OCI-LY7 (cell line): ENCODE results near the gene KRTAP5-6. TPM values are rescaled to one million over a fixed set of nuclear protein-coding genes. Genes with fewer than 3 reads are reported as not detected.

Experiments
- BruUV-seq: library from RNA; stranded (reverse); fragments of 400-500 nt; replicated peaks from 2 replicates; lab custom pipeline; 2021; lab: Mats Ljungman, UMichigan
- CTCF ChIA-PET: fragments of 300-600 bp; sonication (Branson Sonifier 250); formaldehyde crosslinking; loops from one replicate; lab custom pipeline; 2022; ENCODE audit warnings: antibody characterized with exemption; ENCODE audit not compliant: unreplicated experiment; lab: Charles Lee
- POLR2A ChIA-PET: fragments of 300-600 bp; sonication (Branson Sonifier 250); formaldehyde crosslinking; loops from one replicate; lab custom pipeline; 2022; ENCODE audit warnings: antibody characterized with exemption; lab: Charles Lee
- DNase-seq: peaks from one replicate; pipeline ENCODE4 v3.0.0-alpha.2; 2015; ENCODE audit warnings: low spot score
- H2AFZ ChIP-seq: fragments of 200-600 bp; sonication (generic), shearing (Covaris generic); 2 replicates; pipeline ENCODE4 v1.6.1; 2014; ENCODE audit warnings: mild to moderate bottlenecking, antibody characterized with exemption, low read length, moderate library complexity
- H3K27ac ChIP-seq: fragments of 200-600 bp; sonication (generic); 2 replicates; pipeline ENCODE4 v1.5.1; 2014; ENCODE audit warnings: mixed run types, low read depth, mild to moderate bottlenecking, moderate library complexity, low read length, inconsistent platforms; ENCODE audit not compliant: poor library complexity, severe bottlenecking
- H3K36me3 ChIP-seq: fragments of 200-600 bp; sonication (generic); 2 replicates; pipeline ENCODE4 v1.6.1; 2014; ENCODE audit warnings: mild to moderate bottlenecking, antibody characterized with exemption, low read length, moderate library complexity, mixed read lengths; ENCODE audit not compliant: insufficient read depth
- H3K4me1 ChIP-seq: fragments of 200-600 bp; sonication (generic); 2 replicates; pipeline ENCODE4 v1.5.1; 2014; ENCODE audit warnings: mild to moderate bottlenecking, low read length; ENCODE audit not compliant: insufficient read depth, poor library complexity, severe bottlenecking
- H3K4me2 ChIP-seq: fragments of 200-600 bp; sonication (generic); 2 replicates; pipeline ENCODE4 v1.6.1; 2014; ENCODE audit warnings: mild to moderate bottlenecking, low read length
- H3K4me3 ChIP-seq: fragments of 200-600 bp; sonication (generic); 2 replicates; pipeline ENCODE4 v1.5.1; 2014; ENCODE audit warnings: mild to moderate bottlenecking, low read depth, low read length; ENCODE audit not compliant: poor library complexity, severe bottlenecking
- H3K79me2 ChIP-seq: fragments of 200-600 bp; sonication (generic); 2 replicates; pipeline ENCODE4 v1.6.1; 2016; ENCODE audit warnings: low read depth, mild to moderate bottlenecking, low read length, moderate library complexity, mixed read lengths; ENCODE audit not compliant: insufficient read depth
- H3K9me2 ChIP-seq: fragments of 200-600 bp; sonication (generic); 2 replicates; pipeline ENCODE4 v1.6.1; 2016; ENCODE audit warnings: mild to moderate bottlenecking, low read length, mixed read lengths; ENCODE audit not compliant: insufficient read depth
- H3K9me3 ChIP-seq: fragments of 200-600 bp; sonication (generic); 2 replicates; pipeline ENCODE4 v1.6.1; 2014; ENCODE audit warnings: mild to moderate bottlenecking, mixed run types, low read length, mixed read lengths
- H4K20me1 ChIP-seq: fragments of 200-600 bp; sonication (generic); 2 replicates; pipeline ENCODE4 v1.6.1; 2014; ENCODE audit warnings: mild to moderate bottlenecking, antibody characterized with exemption, low read length, moderate library complexity, mixed read lengths; ENCODE audit not compliant: insufficient read depth
- EZH2phosphoT487 ChIP-seq: fragments of 200-600 bp; sonication (generic); IDR thresholded peaks from 2 replicates; pipeline ENCODE4 v1.6.1; 2018; ENCODE audit warnings: low read depth, borderline replicate concordance, mild to moderate bottlenecking, mixed run types, antibody characterized with exemption, low read length, moderate library complexity, mixed read lengths
- intact Hi-C: fragments of 100-400 bp; cut with micrococcal nuclease; formaldehyde crosslinking; loops from one replicate; pipeline ENCODE4 v1.10.0; 2022; ENCODE audit not compliant: unreplicated experiment
- total RNA-seq, 2 experiments: library from RNA; depleted of rRNA in 1 of 2; stranded (reverse); fragments of >200 nt in 1 of 2; shearing (Covaris generic) in 1 of 2; gene quantifications; 2 replicates each; pipeline ENCODE4 v1.2.3, GENCODE V29; 2014 to 2022
- TF ChIP-seq, protein P1 (sequence below): fragments of 200-600 bp; sonication (generic); conservative IDR thresholded peaks from 2 replicates; pipeline ENCODE4 v1.5.1; 2014; ENCODE audit warnings: mild to moderate bottlenecking, antibody characterized with exemption, low read length, moderate library complexity, mixed read lengths

Gene KRTAP5-6
- total RNA-seq, 2 experiments from 2014 or later, result not detected

DNA sequence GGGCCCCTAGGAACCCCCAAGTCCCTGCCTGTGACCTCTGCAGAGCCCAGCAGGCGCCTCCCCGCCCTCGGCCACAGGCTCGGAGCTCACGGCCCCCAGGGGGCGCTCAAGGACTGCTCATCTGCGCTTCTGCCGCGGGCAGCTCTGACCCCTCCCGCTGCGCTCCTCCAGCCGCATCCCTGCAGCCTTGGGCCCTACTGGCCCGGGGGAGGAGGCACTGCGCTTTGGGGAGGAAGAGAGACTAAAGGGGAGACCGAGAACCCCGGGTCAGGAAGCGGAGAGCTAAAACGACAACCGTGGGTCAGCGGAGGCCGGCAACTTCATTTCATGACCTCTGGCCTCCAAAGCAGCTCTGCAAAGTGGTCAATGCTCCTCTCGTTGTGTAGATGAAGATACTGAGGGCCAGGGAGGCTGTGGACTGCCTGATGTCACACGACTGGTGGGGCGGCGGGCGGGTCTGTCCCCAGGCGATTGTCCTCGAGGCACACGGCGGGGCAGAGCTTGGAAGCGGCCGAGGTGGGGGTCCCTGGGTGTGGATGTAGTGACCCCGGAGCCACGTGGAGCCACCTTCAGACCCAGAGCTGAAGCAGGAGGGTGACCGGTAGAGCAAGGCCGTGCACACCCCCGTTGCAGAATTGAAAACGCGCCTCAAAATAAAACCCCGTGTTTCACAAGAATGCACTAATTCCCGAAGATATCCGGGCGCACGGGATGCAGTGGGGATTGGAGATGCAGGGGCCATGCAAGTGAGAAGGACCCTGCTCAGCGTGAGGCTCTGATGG is 2.7 kb upstream of the KRTAP5-6 start:
- peak overlapping the region; percentile 92; the same call in 1 of the 2 replicates for H2AFZ ChIP-seq
- no peaks in the 10 kb centered on the region for H3K36me3 ChIP-seq
- DNase-seq, result peak; percentile 82
- CTCF ChIA-PET, result interaction anchor here (0.6 to 2.1 kb wide), 4 partner anchors 139 to 693 kb away, joined by 3 to 27 read pairs (median 6); no protein-coding TSS in a partner anchor
- no peaks in the 10 kb centered on the region for H3K4me1 ChIP-seq
- H3K9me2 ChIP-seq, result no peaks in the 10 kb centered on the region
- POLR2A ChIA-PET, result no interaction called here
- no peak overlapping the region for H3K27ac ChIP-seq
- 0 out of 2 replicates have a peak overlapping the region, but pooled peaks have one; percentile 45 for H3K4me2 ChIP-seq
- intact Hi-C loops, result loop anchor here (1.0 to 10.0 kb wide), 4 partner anchors 42 to 458 kb away; no protein-coding TSS in a partner anchor
- TF ChIP-seq, protein P1, sequence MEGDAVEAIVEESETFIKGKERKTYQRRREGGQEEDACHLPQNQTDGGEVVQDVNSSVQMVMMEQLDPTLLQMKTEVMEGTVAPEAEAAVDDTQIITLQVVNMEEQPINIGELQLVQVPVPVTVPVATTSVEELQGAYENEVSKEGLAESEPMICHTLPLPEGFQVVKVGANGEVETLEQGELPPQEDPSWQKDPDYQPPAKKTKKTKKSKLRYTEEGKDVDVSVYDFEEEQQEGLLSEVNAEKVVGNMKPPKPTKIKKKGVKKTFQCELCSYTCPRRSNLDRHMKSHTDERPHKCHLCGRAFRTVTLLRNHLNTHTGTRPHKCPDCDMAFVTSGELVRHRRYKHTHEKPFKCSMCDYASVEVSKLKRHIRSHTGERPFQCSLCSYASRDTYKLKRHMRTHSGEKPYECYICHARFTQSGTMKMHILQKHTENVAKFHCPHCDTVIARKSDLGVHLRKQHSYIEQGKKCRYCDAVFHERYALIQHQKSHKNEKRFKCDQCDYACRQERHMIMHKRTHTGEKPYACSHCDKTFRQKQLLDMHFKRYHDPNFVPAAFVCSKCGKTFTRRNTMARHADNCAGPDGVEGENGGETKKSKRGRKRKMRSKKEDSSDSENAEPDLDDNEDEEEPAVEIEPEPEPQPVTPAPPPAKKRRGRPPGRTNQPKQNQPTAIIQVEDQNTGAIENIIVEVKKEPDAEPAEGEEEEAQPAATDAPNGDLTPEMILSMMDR, result peak; percentile 83
- no peak for TF ChIP-seq EZH2phosphoT487
- BruUV-seq, result no TSS peak
- H3K79me2 ChIP-seq, result no peaks in the 10 kb centered on the region
- H3K9me3 ChIP-seq, result no peaks in the 10 kb centered on the region
- no peaks in the 10 kb centered on the region for H4K20me1 ChIP-seq
- H3K4me3 ChIP-seq, result no peak overlapping the region

DNA sequence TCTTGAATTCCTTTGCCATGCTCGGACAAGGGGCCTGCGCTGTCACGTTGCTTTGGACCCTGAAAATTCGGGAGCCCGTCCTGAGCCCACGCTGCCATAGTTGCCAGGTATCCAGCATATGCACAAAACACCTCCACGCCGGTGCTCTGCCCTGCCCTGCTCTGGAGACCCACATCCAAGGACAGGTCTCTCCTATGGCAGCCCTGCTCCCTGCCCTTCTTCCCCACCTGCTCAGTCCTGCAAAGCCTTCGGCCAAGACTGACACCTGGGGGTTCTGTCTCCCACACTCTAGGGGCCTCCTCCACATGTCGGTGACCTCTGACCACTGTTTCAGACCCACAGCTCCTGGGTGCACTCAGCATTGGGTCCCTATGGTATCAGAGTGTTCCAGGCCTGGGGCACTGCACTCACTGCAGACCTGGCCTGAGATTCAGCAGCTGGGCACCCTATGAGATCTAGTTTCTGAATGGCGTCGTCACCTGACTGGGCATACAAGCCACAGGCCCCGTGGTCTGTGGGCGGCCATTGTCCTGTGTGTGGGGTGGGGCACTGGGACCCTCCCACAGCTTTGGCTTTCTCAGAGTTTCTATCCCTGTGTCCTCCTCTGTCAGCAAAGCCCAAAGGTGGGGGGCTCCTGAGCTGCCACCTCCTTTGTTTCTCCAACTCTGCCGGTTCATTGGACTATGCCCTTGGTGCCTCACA is 2.0 kb upstream of the KRTAP5-6 start:
- no peaks in the 10 kb centered on the region for H3K79me2 ChIP-seq
- no peak for DNase-seq
- ChIA-PET CTCF (interaction anchor here (0.6 to 2.1 kb wide), 3 partner anchors 138 to 692 kb away, joined by 5 to 27 read pairs (median 6); no protein-coding TSS in a partner anchor), POLR2A (no interaction called here)
- no peaks in the 10 kb centered on the region for H4K20me1 ChIP-seq
- H3K27ac ChIP-seq, result no peak overlapping the region
- TF ChIP-seq, protein P1, result no peak
- TF ChIP-seq EZH2phosphoT487, result no peak
- H2AFZ ChIP-seq, result no peak overlapping the region
- H3K9me3 ChIP-seq, result no peaks in the 10 kb centered on the region
- no peak overlapping the region for H3K4me2 ChIP-seq
- intact Hi-C loops, result loop anchor here (1.0 to 10.0 kb wide), 4 partner anchors 43 to 457 kb away; no protein-coding TSS in a partner anchor
- H3K4me3 ChIP-seq, result no peak overlapping the region
- no TSS peak for BruUV-seq
- no peaks in the 10 kb centered on the region for H3K4me1 ChIP-seq
- no peaks in the 10 kb centered on the region for H3K36me3 ChIP-seq
- no peaks in the 10 kb centered on the region for H3K9me2 ChIP-seq
